GM19193 (cell line): ENCODE measurements around the gene RERE.

ENCODE experiments used
- POLR2A ChIP-seq: IDR thresholded peaks from 4 replicates; pipeline ENCODE4 v1.6.1; 2011; ENCODE audit not compliant: insufficient read depth, insufficient read length; ENCODE audit errors: extremely low read depth

RERE gene

DNA sequence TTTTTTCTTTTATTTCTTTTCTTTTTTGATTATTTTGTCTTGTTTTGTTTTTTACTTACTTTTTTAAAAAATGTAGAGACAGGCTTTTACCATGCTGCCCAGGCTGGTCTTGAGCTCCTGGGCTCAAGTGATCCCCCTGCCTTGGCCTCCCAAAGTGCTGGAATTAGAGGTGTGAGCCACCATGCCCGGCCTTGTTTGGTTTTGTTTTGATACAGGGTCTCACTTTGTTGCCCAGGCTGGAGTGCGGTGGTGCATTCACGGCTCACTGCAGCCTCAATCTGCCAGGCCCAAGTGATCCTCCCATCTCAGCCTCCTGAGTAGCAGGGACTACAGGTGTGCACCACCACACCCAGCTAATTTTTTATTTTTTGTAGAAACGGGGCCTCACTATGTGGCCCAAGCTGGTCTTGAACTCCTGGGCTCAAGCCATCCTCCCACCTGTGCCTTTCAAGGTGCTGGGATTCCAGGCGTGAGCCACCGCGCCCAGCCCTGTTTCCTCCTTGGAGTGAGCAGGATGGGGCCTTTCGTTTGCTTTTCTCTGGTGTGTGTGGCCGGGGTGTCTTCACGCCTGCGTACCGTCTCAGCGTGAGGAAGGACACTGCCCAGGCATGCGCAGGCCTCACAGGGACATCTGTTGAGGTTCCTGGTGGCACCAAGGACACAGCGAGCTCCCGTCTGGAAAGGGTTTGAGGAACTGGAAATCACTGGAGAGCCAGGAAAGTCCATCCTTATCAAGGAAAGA lies 484.0 kb downstream of the RERE start:
- no peak for TF ChIP-seq POLR2A

GRCh38 chr1:8332806-8333205 lies 484.6 kb downstream of the RERE start:
- TF ChIP-seq POLR2A = no peak

DNA sequence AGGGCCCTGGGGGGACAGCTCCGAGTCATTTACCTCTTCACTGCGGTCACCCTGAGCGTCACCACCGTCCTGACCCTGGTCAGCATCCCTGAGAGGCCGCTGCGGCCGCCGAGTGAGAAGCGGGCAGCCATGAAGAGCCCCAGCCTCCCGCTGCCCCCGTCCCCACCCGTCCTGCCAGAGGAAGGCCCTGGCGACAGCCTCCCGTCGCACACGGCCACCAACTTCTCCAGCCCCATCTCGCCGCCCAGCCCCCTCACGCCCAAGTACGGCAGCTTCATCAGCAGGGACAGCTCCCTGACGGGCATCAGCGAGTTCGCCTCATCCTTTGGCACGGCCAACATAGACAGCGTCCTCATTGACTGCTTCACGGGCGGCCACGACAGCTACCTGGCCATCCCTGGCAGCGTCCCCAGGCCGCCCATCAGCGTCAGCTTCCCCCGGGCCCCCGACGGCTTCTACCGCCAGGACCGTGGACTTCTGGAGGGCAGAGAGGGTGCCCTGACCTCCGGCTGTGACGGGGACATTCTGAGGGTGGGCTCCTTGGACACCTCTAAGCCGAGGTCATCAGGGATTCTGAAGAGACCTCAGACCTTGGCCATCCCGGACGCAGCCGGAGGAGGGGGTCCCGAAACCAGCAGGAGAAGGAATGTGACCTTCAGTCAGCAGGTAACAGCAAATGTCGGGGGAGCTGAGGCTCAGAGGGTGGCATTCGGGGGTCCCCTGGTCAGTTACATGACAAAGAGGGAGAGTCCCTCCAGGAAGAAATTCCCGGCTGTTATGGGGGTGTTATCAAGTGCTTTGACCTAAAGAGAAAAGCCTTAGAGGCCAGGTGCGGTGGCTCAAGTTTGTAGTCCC lies 486.9 kb downstream of the RERE start:
- no peak for TF ChIP-seq POLR2A

GRCh38 chr1:8329858-8330257 lies 487.6 kb downstream of the RERE start:
- TF ChIP-seq POLR2A = no peak

DNA sequence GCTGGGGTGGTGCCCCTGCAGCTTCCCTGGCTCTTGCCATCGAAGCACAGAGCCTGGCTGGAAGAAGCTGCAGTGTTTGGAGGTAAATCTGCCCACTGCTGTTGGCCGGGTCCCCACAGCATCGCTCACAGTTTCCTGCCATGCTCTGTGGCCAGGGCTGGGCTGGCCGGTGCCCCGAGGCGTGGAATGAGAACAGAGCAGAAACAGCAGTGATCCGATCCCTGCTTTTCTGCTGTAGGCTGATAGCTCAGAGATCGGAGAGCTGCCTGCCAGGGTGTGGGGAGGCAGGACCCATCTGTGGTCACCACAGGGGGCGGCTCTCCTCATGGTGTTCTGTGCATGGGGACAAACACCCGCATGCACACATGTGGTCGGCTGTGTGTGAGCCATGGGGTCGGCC lies 488.0 kb downstream of the RERE start:
- no peak for TF ChIP-seq POLR2A

- no peak for TF ChIP-seq POLR2A
Observed at GRCh38 chr1:8328271-8328670, 489.2 kb downstream of the RERE start.

DNA sequence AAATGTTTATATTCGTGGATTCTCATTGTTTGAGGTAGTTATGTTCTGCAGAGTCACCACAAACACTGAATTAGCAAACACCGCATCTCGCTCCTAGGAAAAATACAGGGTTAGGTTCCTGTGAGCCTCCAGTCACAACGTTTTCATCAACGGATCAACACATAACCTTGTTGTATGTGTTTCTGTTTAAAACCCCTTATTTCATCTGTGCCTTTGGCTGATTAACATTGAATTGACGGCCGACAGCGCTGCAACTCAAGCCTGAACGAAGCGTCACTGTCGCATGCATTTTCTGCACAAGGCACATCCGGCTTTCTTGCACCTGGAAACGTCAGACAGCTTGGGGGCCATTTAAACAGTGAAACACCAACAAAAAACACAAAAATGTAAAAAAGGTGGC lies 491.2 kb downstream of the RERE start:
- TF ChIP-seq POLR2A = no peak

DNA sequence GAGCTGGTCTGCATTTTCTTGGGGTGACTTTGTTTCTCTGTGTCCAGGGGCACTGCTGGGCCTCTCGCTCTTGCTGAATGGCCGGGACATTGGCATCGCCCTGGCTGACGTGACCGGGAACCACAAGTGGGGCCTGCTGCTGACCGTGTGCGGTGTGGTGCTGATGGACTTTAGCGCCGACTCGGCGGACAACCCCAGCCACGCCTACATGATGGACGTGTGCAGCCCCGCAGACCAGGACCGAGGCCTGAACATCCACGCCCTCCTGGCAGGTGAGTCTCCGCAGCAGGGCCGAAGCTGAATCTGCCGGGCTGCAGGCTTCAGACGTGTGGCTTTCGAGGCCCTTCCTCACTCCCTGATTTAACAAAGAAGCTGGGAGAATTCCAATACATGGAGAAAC lies 491.7 kb downstream of the RERE start:
- TF ChIP-seq POLR2A = no peak

DNA sequence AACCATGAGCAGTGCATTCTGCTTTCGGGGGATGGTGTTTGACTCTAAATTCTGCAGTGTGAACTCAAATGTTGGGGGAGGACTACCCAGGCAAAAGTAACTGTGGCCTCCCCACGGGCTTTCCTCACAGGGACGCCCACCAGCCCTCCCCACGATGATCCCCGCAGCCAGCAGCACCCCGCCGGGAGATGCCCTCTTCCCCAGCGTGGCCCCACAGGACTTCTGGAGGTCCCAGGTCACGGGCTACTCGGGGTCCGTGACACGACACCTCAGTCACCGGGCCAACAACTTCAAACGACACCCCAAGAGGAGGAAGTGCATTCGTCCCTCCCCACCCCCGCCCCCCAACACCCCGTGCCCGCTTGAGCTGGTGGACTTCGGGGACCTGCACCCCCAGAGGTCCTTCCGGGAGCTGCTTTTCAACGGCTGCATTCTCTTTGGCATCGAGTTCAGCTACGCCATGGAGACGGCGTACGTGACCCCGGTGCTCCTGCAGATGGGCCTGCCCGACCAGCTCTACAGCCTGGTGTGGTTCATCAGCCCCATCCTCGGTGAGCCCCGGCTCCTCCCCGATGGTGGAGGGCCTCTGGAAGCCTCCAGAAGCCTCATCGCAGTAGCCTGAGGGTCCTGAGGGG lies 493.1 kb downstream of the RERE start:
- TF ChIP-seq POLR2A = no peak

- TF ChIP-seq POLR2A = no peak
Observed at GRCh38 chr1:8323706-8324105, 493.7 kb downstream of the RERE start.

- no peak for TF ChIP-seq POLR2A
Observed at GRCh38 chr1:8321612-8322011, 495.8 kb downstream of the RERE start.

DNA sequence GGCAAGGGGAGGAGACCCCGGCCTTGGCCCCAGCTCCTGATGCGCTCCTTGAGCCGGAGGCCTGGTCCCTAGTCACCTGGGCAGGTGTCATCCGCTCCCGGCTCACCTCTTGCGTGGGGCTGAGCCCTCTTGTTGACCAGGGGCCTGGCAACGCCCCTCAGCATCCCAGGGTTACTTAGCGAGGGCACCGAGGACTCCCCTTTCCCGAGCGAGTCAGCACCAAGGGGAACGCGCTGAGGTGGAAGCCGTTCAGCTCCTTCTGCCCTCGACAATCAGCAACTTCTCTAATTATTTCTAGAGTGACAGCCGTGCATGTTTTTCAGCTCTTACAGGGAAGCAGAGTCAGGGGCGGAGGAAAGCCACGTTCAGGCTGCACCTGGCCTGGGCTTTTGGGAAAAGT lies 499.0 kb downstream of the RERE start:
- TF ChIP-seq POLR2A = no peak

DNA sequence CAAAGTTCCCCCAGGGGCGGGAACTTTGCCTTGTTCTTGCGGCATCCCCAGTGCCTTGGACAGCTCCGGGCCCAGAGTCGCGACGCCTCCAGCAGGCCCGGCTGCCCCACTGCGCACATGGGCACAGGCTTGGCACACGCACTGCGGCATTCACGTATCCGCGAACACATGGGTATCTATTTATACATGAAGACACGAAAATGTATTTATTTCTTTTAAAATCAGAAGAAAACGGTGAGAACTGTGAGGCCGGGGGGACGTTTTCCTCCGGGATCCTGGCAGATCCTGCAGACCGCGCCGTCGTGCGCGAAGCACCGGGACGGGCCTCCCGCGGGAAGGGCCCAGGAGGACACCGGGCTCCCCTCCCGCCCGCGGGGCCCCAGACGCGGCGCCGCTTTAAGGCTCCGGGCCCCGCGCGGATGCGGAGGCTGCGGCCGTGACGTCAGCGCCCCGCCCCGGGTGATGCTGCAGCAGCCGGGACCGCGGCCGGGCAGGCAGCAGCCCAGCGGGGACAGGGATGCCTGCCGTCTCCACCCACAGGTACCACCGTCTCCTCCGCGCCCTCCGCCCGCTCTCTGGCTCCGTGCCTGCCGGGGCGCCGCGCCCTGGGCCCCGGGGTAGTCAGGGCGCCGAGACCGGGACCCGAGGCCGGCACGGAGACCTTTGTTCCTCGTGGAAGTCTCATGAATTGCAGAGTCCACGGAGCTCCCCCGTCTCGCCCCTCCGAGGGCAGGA lies 499.6 kb downstream of the RERE start, which contains the start of gene SLC45A1:
TSS of gene SLC45A1 (plus strand) at position 468 of the 735 bp plus-strand sequence. CDS start 6,216 bp downstream, outside the sequence.
- TF ChIP-seq POLR2A = no peak

DNA sequence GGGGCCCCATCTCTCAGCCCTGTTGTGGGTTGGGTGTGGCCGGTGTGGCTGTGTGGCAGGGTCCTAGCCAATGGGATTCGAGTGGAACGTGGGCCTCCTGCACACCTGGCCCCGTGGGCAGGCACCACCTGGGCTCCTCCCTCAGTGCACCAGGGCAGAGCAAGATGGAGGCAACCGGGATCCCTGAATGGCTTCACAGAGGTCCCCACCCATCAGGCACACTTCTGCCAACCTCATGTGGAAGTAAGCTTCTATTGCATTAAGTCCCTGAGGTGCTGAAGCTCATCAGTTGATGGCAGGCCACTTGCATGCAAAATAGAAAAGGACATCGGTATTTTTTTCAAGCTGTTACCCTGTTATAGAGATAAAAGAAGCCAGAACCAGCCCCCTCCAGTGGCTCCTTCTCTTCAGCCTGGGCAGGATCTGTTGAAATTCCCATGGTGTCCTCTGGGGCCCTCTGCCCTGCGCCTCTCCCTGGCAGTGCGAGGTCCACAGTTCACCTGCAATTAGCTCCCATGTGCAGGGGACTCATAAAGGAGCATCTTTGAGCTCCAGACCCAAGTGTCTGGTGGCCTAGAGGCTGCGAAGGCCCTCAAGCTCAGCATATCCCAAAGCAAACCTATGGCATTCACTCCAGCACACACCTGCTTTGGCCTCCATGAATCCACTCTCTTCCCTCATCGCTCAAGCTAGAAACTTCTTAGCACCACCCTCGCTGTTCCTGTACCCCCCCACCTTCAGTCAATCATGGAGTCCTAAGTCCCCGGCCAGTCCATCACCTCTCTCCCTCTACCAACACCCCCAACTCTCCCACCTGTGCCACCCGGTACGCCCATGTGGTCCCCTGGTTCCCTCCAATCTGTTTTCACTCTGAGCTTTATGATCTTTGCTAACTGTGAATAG lies 501.6 kb downstream of the RERE start:
- no peak for TF ChIP-seq POLR2A
